HepG2 (cell line): ENCODE measurements around the gene RFX7. TPM values are rescaled to one million over a fixed set of nuclear protein-coding genes. Genes with fewer than 3 reads are reported as not detected.

Source experiments
- ATAC-seq: fragments of 200-7000 bp; cut with Tn5 transposase; 3 replicates; pipeline ENCODE4 v1.9.1; 2020; ENCODE audit warnings: mild to moderate bottlenecking, moderate library complexity
- BruUV-seq: library from RNA; stranded (reverse); fragments of 400-500 nt; replicated peaks from 2 replicates; lab custom pipeline; 2021; lab: Mats Ljungman, UMichigan
- CTCF ChIA-PET: fragments of 300-600 bp; formaldehyde crosslinking; extraction: SDS; loops from one replicate; lab custom pipeline; 2021; ENCODE audit warnings: low total read pairs, inconsistent platforms, low intra/inter-chr PET ratio; lab: Yijun Ruan, JAX
- POLR2A ChIA-PET: fragments of 350-600 bp; sonication (Branson Sonifier 250); formaldehyde crosslinking; loops from one replicate; lab custom pipeline; 2020; ENCODE audit warnings: antibody characterized with exemption, inconsistent platforms; lab: Yijun Ruan, JAX
- DNase-seq: peaks from one replicate; pipeline ENCODE4 v3.0.0-alpha.2; 2015; ENCODE audit warnings: low spot score
- FAIRE-seq: peaks from 3 replicates; lab custom pipeline; 2011; peaks lifted over from hg19 to GRCh38; lab: Jason Lieb, UNC
- H2AFZ ChIP-seq: one replicate; pipeline ENCODE4 v1.6.1; 2011; ENCODE audit warnings: low read length, inconsistent platforms
- H3K27ac ChIP-seq: fragments of 300-600 bp; 3 replicates; pipeline ENCODE4 v1.8.0; 2011; ENCODE audit warnings: mixed run types, mild to moderate bottlenecking, mixed read lengths, low read length, inconsistent platforms; ENCODE audit not compliant: insufficient read depth; ENCODE audit errors: extremely low read length
- H3K27me3 ChIP-seq, 2 experiments: fragments of 200-600 bp in 1 of 2; 2 replicates in 1 of 2; 3 replicates in 1 of 2; pipeline versions ENCODE4 v1.6.0 to v1.8.0; 2011; ENCODE audit warnings: low read length in 2 of 2, mild to moderate bottlenecking in 2 of 2, moderate library complexity in 2 of 2, inconsistent platforms in 1 of 2; ENCODE audit not compliant: insufficient read depth in 2 of 2, control insufficient read depth in 1 of 2
- H3K36me3 ChIP-seq, 2 experiments: fragments of 200-600 bp in 1 of 2; replicated peaks in 1 of 2; 2 replicates in 1 of 2; 3 replicates in 1 of 2; pipeline versions ENCODE4 v1.5.1 to v1.8.0; 2011; ENCODE audit warnings: low read length in 2 of 2, inconsistent platforms in 1 of 2; ENCODE audit not compliant: insufficient read depth in 2 of 2, control insufficient read depth in 1 of 2
- H3K4me1 ChIP-seq: 2 replicates; pipeline ENCODE4 v1.5.1; 2012; ENCODE audit warnings: low read length, inconsistent platforms; ENCODE audit not compliant: insufficient read depth
- H3K4me2 ChIP-seq: 2 replicates; pipeline ENCODE4 v1.6.0; 2011; ENCODE audit warnings: low read depth, low read length, inconsistent platforms
- H3K4me3 ChIP-seq, 3 experiments: fragments of 200-600 bp in 1 of 3; sonication (generic), shearing (Covaris generic) in 1 of 3; replicated peaks in 1 of 3; 2 replicates each; pipeline ENCODE4 v1.5.1; 2011 to 2016; ENCODE audit warnings: low read length in 3 of 3, inconsistent platforms in 2 of 3, low read depth in 2 of 3, mild to moderate bottlenecking in 2 of 3, control low read depth in 1 of 3, mixed read lengths in 1 of 3; ENCODE audit not compliant: insufficient read depth in 1 of 3
- H3K79me2 ChIP-seq: one replicate; pipeline ENCODE4 v1.6.1; 2011; ENCODE audit warnings: low read length, inconsistent platforms; ENCODE audit not compliant: insufficient read depth
- H3K9ac ChIP-seq: 2 replicates; pipeline ENCODE4 v1.6.0; 2011; ENCODE audit warnings: mild to moderate bottlenecking, low read depth, low read length, inconsistent platforms; ENCODE audit not compliant: insufficient read depth
- H3K9me3 ChIP-seq: 2 replicates; pipeline ENCODE4 v1.5.1; 2012; ENCODE audit warnings: mild to moderate bottlenecking, low read length
- H4K20me1 ChIP-seq: 2 replicates; pipeline ENCODE4 v1.6.0; 2011; ENCODE audit warnings: inconsistent platforms, mild to moderate bottlenecking, low read length, moderate library complexity; ENCODE audit not compliant: insufficient read depth
- CHCHD3 ChIP-seq: sonication (generic); formaldehyde crosslinking; IDR thresholded peaks from 2 replicates; pipeline ENCODE4 v1.8.0; 2022; ENCODE audit warnings: mild to moderate bottlenecking, missing genetic modification reagents, moderate library complexity
- KDM5A ChIP-seq: fragments of 200-600 bp; sonication (generic); IDR thresholded peaks from 2 replicates; pipeline ENCODE4 v1.7.0; 2018; ENCODE audit warnings: antibody characterized with exemption, mild to moderate bottlenecking, low read length, borderline replicate concordance
- MYNN ChIP-seq: sonication (generic); formaldehyde crosslinking; IDR thresholded peaks from 2 replicates; pipeline ENCODE4 v1.4.0; 2020; ENCODE audit warnings: mild to moderate bottlenecking, low read depth, missing genetic modification reagents
- TOE1 ChIP-seq: sonication (generic); formaldehyde crosslinking; IDR thresholded peaks from 2 replicates; pipeline ENCODE4 v1.4.0; 2020; ENCODE audit warnings: mild to moderate bottlenecking, missing genetic modification reagents
- ZC3H13 ChIP-seq: sonication (generic); formaldehyde crosslinking; IDR thresholded peaks from 2 replicates; pipeline ENCODE4 v1.8.1; 2023; ENCODE audit warnings: mild to moderate bottlenecking, missing genetic modification reagents, moderate library complexity
- ZMAT3 ChIP-seq: sonication (generic); formaldehyde crosslinking; conservative IDR thresholded peaks from 2 replicates; pipeline ENCODE4 v1.7.0; 2021; ENCODE audit warnings: missing genetic modification reagents
- ZNF563 ChIP-seq: sonication (generic); formaldehyde crosslinking; IDR thresholded peaks from 2 replicates; pipeline ENCODE4 v1.8.0; 2022; ENCODE audit warnings: mild to moderate bottlenecking, moderate library complexity, missing genetic modification reagents
- in situ Hi-C: cut with HindIII; loops from 2 replicates; pipeline ENCODE4 v1.10.0; 2017; ENCODE audit warnings: low pct_unique_long_range_greater_than_20kb; ENCODE audit not compliant: extremely low pct_ligation_motif_present
- intact Hi-C: fragments of 100-400 bp; cut with micrococcal nuclease; formaldehyde crosslinking; loops from one replicate; pipeline ENCODE4 v1.10.0; 2022; ENCODE audit not compliant: unreplicated experiment
- polyA plus RNA-seq, 8 experiments: library from polyadenylated mRNA; depleted of rRNA in 3 of 8; stranded (reverse) in 7 of 8; unstranded in 1 of 8; fragments of >200 nt; fragmentation: Illumina TruSeq in 4 of 8; extraction: Trizol in 4 of 8; gene quantifications; 2 replicates each; pipeline versions ENCODE4 v1.2.1 to v1.2.3, GENCODE V29; 2011 to 2016; ENCODE audit warnings: low read depth in 4 of 8, missing spikeins in 1 of 8, mixed read lengths in 1 of 8; ENCODE audit not compliant: insufficient read depth in 1 of 8
- total RNA-seq, 5 experiments: library from RNA; depleted of rRNA; stranded (reverse); fragments of >200 nt; fragmentation: Illumina TruSeq; extraction: Trizol; gene quantifications; 2 replicates each; pipeline ENCODE4 v1.2.3, GENCODE V29; 2016; ENCODE audit warnings: low read depth in 1 of 5
- TF ChIP-seq, protein P1 (sequence below): sonication (generic); formaldehyde crosslinking; IDR thresholded peaks from 2 replicates; pipeline ENCODE4 v1.4.0; 2020; ENCODE audit warnings: missing genetic modification reagents
- TF ChIP-seq, protein P2 (sequence below): sonication (generic); formaldehyde crosslinking; IDR thresholded peaks from 2 replicates; pipeline ENCODE4 v1.5.0; 2020; ENCODE audit warnings: missing genetic modification reagents

RFX7 gene
- total and polyA plus RNA-seq, 2 of the 13 experiments (the other 11 are each of a cell fraction or from before 2014, with no cell fraction given): 8.5 to 10.4 TPM

DNA sequence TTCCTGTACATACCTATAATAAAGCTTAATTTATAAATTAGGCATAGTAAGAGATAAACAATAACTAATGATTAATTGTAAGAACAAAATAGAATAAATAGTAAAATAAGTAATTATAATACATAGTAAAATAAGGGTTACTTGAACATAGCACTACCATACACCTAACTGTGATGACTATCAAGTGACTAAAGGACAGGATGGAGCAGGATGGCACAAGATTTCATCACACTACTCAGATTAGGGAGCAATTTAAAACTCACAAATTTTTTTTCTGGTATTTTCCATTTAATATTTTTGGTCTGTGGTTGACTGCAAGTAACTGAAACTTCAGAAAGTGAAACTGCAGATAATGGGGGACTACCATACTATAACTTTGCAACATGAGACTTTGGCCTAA, 14.8 kb downstream of the RFX7 start:
- H3K9ac ChIP-seq: no peak overlapping the region
- intact Hi-C loops (no loop called here), in situ Hi-C loops (no loop called here)
- no peaks in the 10 kb centered on the region for H3K27me3 ChIP-seq
- peaks cover 9% of the 10 kb centered on the region for H3K79me2 ChIP-seq
- H3K4me3 ChIP-seq: no peak overlapping the region
- H3K4me1 ChIP-seq: no peaks in the 10 kb centered on the region
- H3K27ac ChIP-seq: no peak overlapping the region
- H4K20me1 ChIP-seq: no peaks in the 10 kb centered on the region; the same call in 1 of the 2 replicates
- ChIA-PET POLR2A (no interaction called here), CTCF (no interaction called here)
- TF ChIP-seq, protein P1, sequence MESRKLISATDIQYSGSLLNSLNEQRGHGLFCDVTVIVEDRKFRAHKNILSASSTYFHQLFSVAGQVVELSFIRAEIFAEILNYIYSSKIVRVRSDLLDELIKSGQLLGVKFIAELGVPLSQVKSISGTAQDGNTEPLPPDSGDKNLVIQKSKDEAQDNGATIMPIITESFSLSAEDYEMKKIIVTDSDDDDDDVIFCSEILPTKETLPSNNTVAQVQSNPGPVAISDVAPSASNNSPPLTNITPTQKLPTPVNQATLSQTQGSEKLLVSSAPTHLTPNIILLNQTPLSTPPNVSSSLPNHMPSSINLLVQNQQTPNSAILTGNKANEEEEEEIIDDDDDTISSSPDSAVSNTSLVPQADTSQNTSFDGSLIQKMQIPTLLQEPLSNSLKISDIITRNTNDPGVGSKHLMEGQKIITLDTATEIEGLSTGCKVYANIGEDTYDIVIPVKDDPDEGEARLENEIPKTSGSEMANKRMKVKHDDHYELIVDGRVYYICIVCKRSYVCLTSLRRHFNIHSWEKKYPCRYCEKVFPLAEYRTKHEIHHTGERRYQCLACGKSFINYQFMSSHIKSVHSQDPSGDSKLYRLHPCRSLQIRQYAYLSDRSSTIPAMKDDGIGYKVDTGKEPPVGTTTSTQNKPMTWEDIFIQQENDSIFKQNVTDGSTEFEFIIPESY (CRISPR knock-in tag): no peak
- no peak for TF ChIP-seq MYNN (CRISPR knock-in tag)
- TF ChIP-seq, protein P2, sequence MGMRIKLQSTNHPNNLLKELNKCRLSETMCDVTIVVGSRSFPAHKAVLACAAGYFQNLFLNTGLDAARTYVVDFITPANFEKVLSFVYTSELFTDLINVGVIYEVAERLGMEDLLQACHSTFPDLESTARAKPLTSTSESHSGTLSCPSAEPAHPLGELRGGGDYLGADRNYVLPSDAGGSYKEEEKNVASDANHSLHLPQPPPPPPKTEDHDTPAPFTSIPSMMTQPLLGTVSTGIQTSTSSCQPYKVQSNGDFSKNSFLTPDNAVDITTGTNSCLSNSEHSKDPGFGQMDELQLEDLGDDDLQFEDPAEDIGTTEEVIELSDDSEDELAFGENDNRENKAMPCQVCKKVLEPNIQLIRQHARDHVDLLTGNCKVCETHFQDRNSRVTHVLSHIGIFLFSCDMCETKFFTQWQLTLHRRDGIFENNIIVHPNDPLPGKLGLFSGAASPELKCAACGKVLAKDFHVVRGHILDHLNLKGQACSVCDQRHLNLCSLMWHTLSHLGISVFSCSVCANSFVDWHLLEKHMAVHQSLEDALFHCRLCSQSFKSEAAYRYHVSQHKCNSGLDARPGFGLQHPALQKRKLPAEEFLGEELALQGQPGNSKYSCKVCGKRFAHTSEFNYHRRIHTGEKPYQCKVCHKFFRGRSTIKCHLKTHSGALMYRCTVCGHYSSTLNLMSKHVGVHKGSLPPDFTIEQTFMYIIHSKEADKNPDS (CRISPR knock-in tag): no peak
- no peak for TF ChIP-seq TOE1 (CRISPR knock-in tag)
- TF ChIP-seq CHCHD3 (CRISPR knock-in tag): no peak
- no peak for TF ChIP-seq KDM5A
- no peak for TF ChIP-seq ZMAT3
- TF ChIP-seq ZNF563 (CRISPR knock-in tag): no peak
- TF ChIP-seq ZC3H13: no peak
- H3K4me2 ChIP-seq: no peak overlapping the region
- H3K36me3 ChIP-seq: peaks cover 9 to 41% of the 10 kb centered on the region in 2 experiments
- H3K9me3 ChIP-seq: peaks cover 32% of the 10 kb centered on the region
- H2AFZ ChIP-seq: no peak overlapping the region
- no TSS peak for BruUV-seq
- ATAC-seq: no peak
- FAIRE-seq: no peak
- no peak for DNase-seq
